ENCODE measurements around the gene SEC31A. TPM values are rescaled to one million over a fixed set of nuclear protein-coding genes. Genes with fewer than 3 reads are reported as not detected.
A peak's percentile ranks its signal among the peaks of the same experiment; 100 is the strongest.

Gene SEC31A
- total RNA-seq, 1 donor from 2014 or later, result 137 TPM

DNA sequence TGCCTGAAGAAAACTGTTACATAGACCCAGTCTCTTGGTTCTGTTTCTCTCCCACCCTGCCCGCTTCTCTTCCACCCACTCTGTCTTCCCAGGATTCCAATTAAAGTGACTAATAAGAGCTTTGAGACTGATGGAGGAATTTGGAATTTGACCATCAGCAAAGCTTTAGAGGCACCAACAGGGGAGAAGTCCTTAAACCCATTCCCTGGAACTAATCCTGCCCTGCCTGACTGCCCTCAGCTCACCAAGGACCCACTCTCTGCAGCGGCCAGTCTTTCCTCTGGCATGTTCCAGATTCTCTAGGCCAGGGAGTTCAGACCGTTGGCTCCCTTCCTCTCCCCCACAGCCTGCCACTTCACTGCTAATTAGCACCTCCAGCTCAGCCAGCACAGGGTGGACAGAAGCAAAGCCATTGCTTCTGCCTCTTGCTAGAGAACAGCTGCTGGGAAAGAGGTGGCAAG, 116.2 kb downstream of the SEC31A start:
- Mint-ChIP-seq H3K4me3 (no peak overlapping the region), H3K9me3 (no peaks in the 10 kb centered on the region), H3K4me1 (no peaks in the 10 kb centered on the region), H3K36me3 (ENCODE audit: low read depth) (peaks cover 7% of the 10 kb centered on the region), H3K27ac (ENCODE audit: unreplicated experiment) (no peak overlapping the region), H3K27me3 (ENCODE audit: low read depth) (no peaks in the 10 kb centered on the region)
- DNase-seq (ENCODE audit: low read depth, low spot score), result no peak
- TF ChIP-seq, protein P1, sequence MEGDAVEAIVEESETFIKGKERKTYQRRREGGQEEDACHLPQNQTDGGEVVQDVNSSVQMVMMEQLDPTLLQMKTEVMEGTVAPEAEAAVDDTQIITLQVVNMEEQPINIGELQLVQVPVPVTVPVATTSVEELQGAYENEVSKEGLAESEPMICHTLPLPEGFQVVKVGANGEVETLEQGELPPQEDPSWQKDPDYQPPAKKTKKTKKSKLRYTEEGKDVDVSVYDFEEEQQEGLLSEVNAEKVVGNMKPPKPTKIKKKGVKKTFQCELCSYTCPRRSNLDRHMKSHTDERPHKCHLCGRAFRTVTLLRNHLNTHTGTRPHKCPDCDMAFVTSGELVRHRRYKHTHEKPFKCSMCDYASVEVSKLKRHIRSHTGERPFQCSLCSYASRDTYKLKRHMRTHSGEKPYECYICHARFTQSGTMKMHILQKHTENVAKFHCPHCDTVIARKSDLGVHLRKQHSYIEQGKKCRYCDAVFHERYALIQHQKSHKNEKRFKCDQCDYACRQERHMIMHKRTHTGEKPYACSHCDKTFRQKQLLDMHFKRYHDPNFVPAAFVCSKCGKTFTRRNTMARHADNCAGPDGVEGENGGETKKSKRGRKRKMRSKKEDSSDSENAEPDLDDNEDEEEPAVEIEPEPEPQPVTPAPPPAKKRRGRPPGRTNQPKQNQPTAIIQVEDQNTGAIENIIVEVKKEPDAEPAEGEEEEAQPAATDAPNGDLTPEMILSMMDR (conservative IDR thresholded peaks at IDR 0.05), result no peak

DNA sequence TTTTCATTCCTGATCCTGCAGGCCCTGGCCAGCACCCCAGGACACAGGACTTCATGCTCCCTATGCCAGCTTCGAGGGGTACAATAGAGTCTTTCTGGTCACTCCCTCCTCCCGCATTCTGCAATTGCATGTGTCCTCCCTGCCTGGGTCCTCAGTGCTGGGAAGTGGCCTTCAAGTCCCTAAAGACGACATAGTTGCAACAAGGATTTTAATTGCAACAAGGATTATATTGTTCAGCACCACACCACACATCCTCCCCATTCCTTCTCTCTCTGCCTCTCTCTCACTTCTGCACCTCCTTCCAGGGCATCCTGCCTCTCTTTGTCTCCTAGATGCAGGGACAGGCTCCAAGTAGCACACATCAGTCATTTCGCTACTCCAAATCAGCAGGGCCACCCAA, 117.9 kb downstream of the SEC31A start:
- TF ChIP-seq, protein P1 (conservative IDR thresholded peaks at IDR 0.05), result no peak
- Mint-ChIP-seq H3K4me3 (no peak overlapping the region), H3K9me3 (no peaks in the 10 kb centered on the region), H3K27ac (ENCODE audit: unreplicated experiment) (peak overlapping the region; percentile 92), H3K36me3 (ENCODE audit: low read depth) (peaks cover 7% of the 10 kb centered on the region), H3K4me1 (no peaks in the 10 kb centered on the region), H3K27me3 (ENCODE audit: low read depth) (no peaks in the 10 kb centered on the region)
- DNase-seq (ENCODE audit: low read depth, low spot score), result no peak

DNA sequence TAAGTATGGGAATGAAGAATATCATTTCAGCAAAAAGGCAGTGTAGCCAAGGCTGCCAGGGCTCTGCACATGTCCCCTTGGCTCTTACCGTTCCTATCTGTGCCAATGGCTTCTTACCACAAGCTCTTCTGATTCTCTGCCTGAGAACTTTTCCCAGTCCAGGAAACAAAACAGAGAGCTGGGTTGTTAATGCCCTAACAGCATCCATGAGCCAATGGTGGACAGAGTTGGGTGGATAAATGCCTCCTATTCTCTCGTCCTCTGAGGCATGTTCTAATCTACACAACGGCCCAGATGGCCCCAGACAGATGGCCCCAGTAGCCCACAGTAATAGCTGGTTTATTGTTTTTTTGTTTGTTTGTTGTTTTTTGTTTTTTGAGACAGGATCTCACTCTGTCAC, 120.3 kb downstream of the SEC31A start:
- Mint-ChIP-seq H3K4me1 (no peaks in the 10 kb centered on the region), H3K9me3 (peaks cover 11% of the 10 kb centered on the region), H3K36me3 (ENCODE audit: low read depth) (peaks cover 20% of the 10 kb centered on the region), H3K27ac (ENCODE audit: unreplicated experiment) (no peak overlapping the region), H3K4me3 (no peak overlapping the region), H3K27me3 (ENCODE audit: low read depth) (no peaks in the 10 kb centered on the region)
- no peak for DNase-seq (ENCODE audit: low read depth, low spot score)
- TF ChIP-seq, protein P1 (conservative IDR thresholded peaks at IDR 0.05), result no peak

Other genes starting within 250 kb of the SEC31A start
- 39.5 and 40.7 TPM in 2 replicates for gene SCD5, start 92.4 kb downstream of the SEC31A start, total RNA-seq
- 11.6 and 11.7 TPM in 2 replicates for gene THAP9, start 9.6 kb upstream of the SEC31A start, total RNA-seq
- 20.8 and 23.0 TPM in 2 replicates for gene LIN54, start 119.7 kb upstream of the SEC31A start, total RNA-seq
- gene COPS4, start 144.0 kb upstream of the SEC31A start, total RNA-seq, result 44.5 and 50.1 TPM in 2 replicates
- gene PLAC8, start 223.6 kb upstream of the SEC31A start, total RNA-seq, result 0.40 and 0.57 TPM in 2 replicates